Keratinocyte (primary cell): ENCODE results near the gene ERC2. TPM values are rescaled to one million over a fixed set of nuclear protein-coding genes. Genes with fewer than 3 reads are reported as not detected.

ENCODE experiments used
- DNase-seq: peaks from one replicate; pipeline ENCODE4 v3.0.0-alpha.2; 2011; ENCODE audit warnings: low read depth, missing footprints, low spot score
- FAIRE-seq: peaks from 2 replicates; lab custom pipeline; 2011; peaks lifted over from hg19 to GRCh38; lab: Jason Lieb, UNC
- H2AFZ ChIP-seq: 2 replicates; pipeline ENCODE4 v1.6.0; 2012; ENCODE audit warnings: low read length, control low read depth, inconsistent platforms; ENCODE audit not compliant: control insufficient read depth
- H3K27ac ChIP-seq: 2 replicates; pipeline ENCODE4 v1.5.1; 2011; ENCODE audit warnings: low read length; ENCODE audit not compliant: control insufficient read depth, insufficient read depth
- H3K27me3 ChIP-seq: 3 replicates; pipeline ENCODE4 v1.6.0; 2011; ENCODE audit warnings: low read length; ENCODE audit not compliant: control insufficient read depth, insufficient read depth; ENCODE audit errors: extremely low read depth
- H3K36me3 ChIP-seq, 2 experiments: 2 replicates in 1 of 2; 3 replicates in 1 of 2; pipeline ENCODE4 v1.5.1; 2011; ENCODE audit warnings: low read length in 2 of 2, mild to moderate bottlenecking in 1 of 2; ENCODE audit not compliant: control insufficient read depth in 2 of 2, insufficient read depth in 2 of 2; ENCODE audit errors: extremely low read depth in 1 of 2
- H3K4me1 ChIP-seq: 3 replicates; pipeline ENCODE4 v1.5.1; 2011; ENCODE audit warnings: low read length; ENCODE audit not compliant: control insufficient read depth, insufficient read depth; ENCODE audit errors: extremely low read depth
- H3K4me2 ChIP-seq: 3 replicates; pipeline ENCODE4 v1.6.0; 2011; ENCODE audit warnings: low read depth, low read length; ENCODE audit not compliant: control insufficient read depth, insufficient read depth; ENCODE audit errors: extremely low read depth
- H3K4me3 ChIP-seq, 3 experiments: fragments of 200-600 bp in 1 of 3; sonication (generic) in 1 of 3; 2 replicates in 2 of 3; 3 replicates in 1 of 3; pipeline ENCODE4 v1.5.1; 2011 to 2016; ENCODE audit warnings: low read length in 3 of 3, mild to moderate bottlenecking in 3 of 3, control low read depth in 2 of 3, inconsistent platforms in 1 of 3, low read depth in 1 of 3, mixed read lengths in 1 of 3, mixed run types in 1 of 3, moderate library complexity in 1 of 3; ENCODE audit not compliant: control insufficient read depth in 2 of 3, insufficient read depth in 2 of 3; ENCODE audit errors: extremely low read depth in 1 of 3
- H3K79me2 ChIP-seq: 2 replicates; pipeline ENCODE4 v1.6.0; 2012; ENCODE audit warnings: low read length; ENCODE audit not compliant: control insufficient read depth, insufficient read depth
- H3K9ac ChIP-seq: 3 replicates; pipeline ENCODE4 v1.6.0; 2011; ENCODE audit warnings: low read length; ENCODE audit not compliant: control insufficient read depth, insufficient read depth; ENCODE audit errors: extremely low read depth
- H3K9me1 ChIP-seq: 3 replicates; pipeline ENCODE4 v1.6.0; 2011; ENCODE audit warnings: low read length; ENCODE audit not compliant: control insufficient read depth, insufficient read depth; ENCODE audit errors: extremely low read depth
- H3K9me3 ChIP-seq: 2 replicates; pipeline ENCODE4 v1.5.1; 2012; ENCODE audit warnings: low read depth, low read length; ENCODE audit not compliant: control insufficient read depth
- H4K20me1 ChIP-seq: 3 replicates; pipeline ENCODE4 v1.6.0; 2011; ENCODE audit warnings: low read length; ENCODE audit not compliant: control insufficient read depth, insufficient read depth; ENCODE audit errors: extremely low read depth
- CTCF ChIP-seq, 3 experiments: IDR thresholded peaks in 1 of 3; conservative IDR thresholded peaks in 1 of 3; optimal IDR thresholded peaks in 1 of 3; 2 replicates in 2 of 3; 3 replicates in 1 of 3; pipeline versions ENCODE3 to v1.5.1; 2011; ENCODE audit warnings: low read length in 3 of 3, mild to moderate bottlenecking in 3 of 3, moderate library complexity in 2 of 3, control low read depth in 1 of 3, inconsistent platforms in 1 of 3; ENCODE audit not compliant: insufficient read depth in 2 of 3; ENCODE audit errors: extremely low read depth in 1 of 3
- EZH2 ChIP-seq: IDR thresholded peaks from one replicate; pipeline ENCODE4 v1.6.1; 2012; ENCODE audit warnings: inconsistent platforms, mild to moderate bottlenecking, low read length, moderate library complexity
- dilution Hi-C: fragments of 300-500 bp; cut with MboI; formaldehyde crosslinking; loops from one replicate; pipeline ENCODE4 v1.7.0; 2020; ENCODE audit warnings: low sequenced_read_pairs; ENCODE audit not compliant: extremely low pct_ligation_motif_present
- polyA plus RNA-seq, 5 experiments: library from polyadenylated mRNA; depleted of rRNA in 3 of 5; stranded (reverse) in 3 of 5; stranded (forward) in 1 of 5; unstranded in 1 of 5; fragments of >200 nt; gene quantifications; 1 replicate in 1 of 5; 2 replicates in 3 of 5; 3 replicates in 1 of 5; pipeline versions ENCODE4 v1.2.1 to v1.2.3, GENCODE V29; 2011 to 2012; ENCODE audit warnings: missing spikeins in 2 of 5, low read depth in 1 of 5, low replicate concordance in 1 of 5

The ERC2 gene
- polyA plus RNA-seq, 1 donor (not counting 4 experiments of a cell fraction or from before 2014, with no cell fraction given) = 0.08 TPM

- DNase-seq (no peak), FAIRE-seq (no peak)
- no peaks in the 10 kb centered on the region for H3K9me3 ChIP-seq
- no peaks in the 10 kb centered on the region for H3K36me3 ChIP-seq
- H3K79me2 ChIP-seq = no peaks in the 10 kb centered on the region
- dilution Hi-C loops = no loop called here
- H4K20me1 ChIP-seq = no peaks in the 10 kb centered on the region
- no peak overlapping the region for H3K9ac ChIP-seq
- H3K27me3 ChIP-seq = no peaks in the 10 kb centered on the region
- H3K9me1 ChIP-seq = no peaks in the 10 kb centered on the region
- no peak overlapping the region for H2AFZ ChIP-seq
- no peak overlapping the region for H3K4me3 ChIP-seq
- no peak for TF ChIP-seq EZH2
- TF ChIP-seq CTCF (optimal IDR thresholded peaks at IDR 0.05 in 1 of 3, IDR thresholded peaks at IDR 0.05 in 1 of 3, conservative IDR thresholded peaks at IDR 0.05 in 1 of 3; ENCODE audit: extremely low read depth in 1 of 3, insufficient read depth in 2 of 3, low read length in 3 of 3) = no peak
- no peak overlapping the region for H3K27ac ChIP-seq
- H3K4me1 ChIP-seq = no peaks in the 10 kb centered on the region
- H3K4me2 ChIP-seq = no peak overlapping the region
Observed at GRCh38 chr3:56164436-56164835, 303.8 kb downstream of the ERC2 start.

- no peak overlapping the region for H3K4me2 ChIP-seq
- H3K9ac ChIP-seq = no peak overlapping the region
- no peaks in the 10 kb centered on the region for H3K9me3 ChIP-seq
- no peak overlapping the region for H2AFZ ChIP-seq
- no peak overlapping the region for H3K27ac ChIP-seq
- H3K9me1 ChIP-seq = no peaks in the 10 kb centered on the region
- dilution Hi-C loops = no loop called here
- FAIRE-seq = no peak
- no peaks in the 10 kb centered on the region for H4K20me1 ChIP-seq
- H3K4me1 ChIP-seq = no peaks in the 10 kb centered on the region
- H3K4me3 ChIP-seq = no peak overlapping the region
- TF ChIP-seq CTCF (optimal IDR thresholded peaks at IDR 0.05 in 1 of 3, IDR thresholded peaks at IDR 0.05 in 1 of 3, conservative IDR thresholded peaks at IDR 0.05 in 1 of 3; ENCODE audit: extremely low read depth in 1 of 3, insufficient read depth in 2 of 3, low read length in 3 of 3) (no peak), EZH2 (no peak)
- no peaks in the 10 kb centered on the region for H3K79me2 ChIP-seq
- H3K36me3 ChIP-seq = no peaks in the 10 kb centered on the region
- no peaks in the 10 kb centered on the region for H3K27me3 ChIP-seq
- DNase-seq = no peak
Observed at GRCh38 chr3:56157693-56158362, 310.4 kb downstream of the ERC2 start.
